GM21515 (cell line): Measurements from ENCODE around the gene DNAH1.

Experiments
- ATAC-seq: cut with Tn5 transposase; IDR thresholded peaks from one replicate; pipeline ENCODE4 v1.9.1; 2021; ENCODE audit not compliant: unreplicated experiment

The DNAH1 gene

GRCh38 chr3:52290596-52291507, 25.3 kb upstream of the DNAH1 start:
- no peak for ATAC-seq

- ATAC-seq, result no peak
Measured at GRCh38 chr3:52291508-52292181, 24.5 kb upstream of the DNAH1 start.

GRCh38 chr3:52292247-52293065, 23.7 kb upstream of the DNAH1 start:
- ATAC-seq, result no peak

- ATAC-seq, result no peak
Measured at GRCh38 chr3:52293491-52294319, 22.4 kb upstream of the DNAH1 start.

GRCh38 chr3:52294320-52295150, 21.6 kb upstream of the DNAH1 start:
- no peak for ATAC-seq

- ATAC-seq, result no peak
Measured at GRCh38 chr3:52295671-52296208, 20.4 kb upstream of the DNAH1 start.

- ATAC-seq, result no peak
Measured at GRCh38 chr3:52297242-52298148, 18.6 kb upstream of the DNAH1 start.

- no peak for ATAC-seq
Measured at GRCh38 chr3:52298149-52299098, 17.7 kb upstream of the DNAH1 start.

GRCh38 chr3:52299247-52299878, 16.8 kb upstream of the DNAH1 start:
- ATAC-seq, result no peak

- ATAC-seq, result no peak
Measured at GRCh38 chr3:52299879-52300611, 16.1 kb upstream of the DNAH1 start.

GRCh38 chr3:52302426-52303145, 13.5 kb upstream of the DNAH1 start:
- no peak for ATAC-seq

GRCh38 chr3:52303811-52304210, 12.3 kb upstream of the DNAH1 start:
- ATAC-seq, result no peak

GRCh38 chr3:52305926-52306325, 10.2 kb upstream of the DNAH1 start:
- no peak for ATAC-seq

- no peak for ATAC-seq
Measured at GRCh38 chr3:52306978-52307377, 9.1 kb upstream of the DNAH1 start.

GRCh38 chr3:52308308-52308707, 7.8 kb upstream of the DNAH1 start:
- no peak for ATAC-seq
